Activated T-helper 1 cell treated with anti-CD3 and anti-CD28 coated beads, Interleukin-2, amount 50 U/mL, for 16 hours (primary cell): ENCODE data around the gene LRRC4C.
"Not testable (repeated sequence)": the region's sequence is repeated elsewhere in the genome, so short reads cannot be mapped to it uniquely, and the experiment has no call there.

Experiments
- DNase-seq, 2 donors: peaks; one replicate each; pipeline ENCODE4 v3.0.0-alpha.2; 2020; ENCODE audit warnings: low read depth in 1 of 2, low spot score in 1 of 2

The LRRC4C gene

GRCh38 chr11:40255457-40255856, 1204.0 kb downstream of the LRRC4C start:
- DNase-seq = no peak

GRCh38 chr11:40253166-40253565, 1206.3 kb downstream of the LRRC4C start:
- no peak for DNase-seq

- no peak for DNase-seq
Measured at GRCh38 chr11:40252236-40252635, 1207.2 kb downstream of the LRRC4C start.

- DNase-seq = no peak
Measured at GRCh38 chr11:40246983-40247382, 1212.5 kb downstream of the LRRC4C start.

GRCh38 chr11:40241524-40242051, 1217.9 kb downstream of the LRRC4C start:
- DNase-seq = no peak

GRCh38 chr11:40240284-40240683, 1219.2 kb downstream of the LRRC4C start:
- DNase-seq = no peak

GRCh38 chr11:40236526-40236925, 1222.9 kb downstream of the LRRC4C start:
- no peak for DNase-seq

GRCh38 chr11:40235841-40236240, 1223.6 kb downstream of the LRRC4C start:
- DNase-seq = no peak

- no peak for DNase-seq
Measured at GRCh38 chr11:40230821-40231220, 1228.6 kb downstream of the LRRC4C start.

- no peak for DNase-seq
Measured at GRCh38 chr11:40228662-40229061, 1230.8 kb downstream of the LRRC4C start.

GRCh38 chr11:40227730-40228129, 1231.7 kb downstream of the LRRC4C start:
- no peak for DNase-seq

GRCh38 chr11:40226654-40227053, 1232.8 kb downstream of the LRRC4C start:
- DNase-seq = no peak

- no peak for DNase-seq
Measured at GRCh38 chr11:40223596-40224330, 1235.7 kb downstream of the LRRC4C start.

GRCh38 chr11:40219401-40219800, 1240.1 kb downstream of the LRRC4C start:
- no peak for DNase-seq

GRCh38 chr11:40215556-40215955, 1243.9 kb downstream of the LRRC4C start:
- no peak for DNase-seq

- DNase-seq = no peak
Measured at GRCh38 chr11:40207416-40207815, 1252.0 kb downstream of the LRRC4C start.

- no peak for DNase-seq
Measured at GRCh38 chr11:40204228-40204627, 1255.2 kb downstream of the LRRC4C start.

- DNase-seq = no peak
Measured at GRCh38 chr11:40203606-40204005, 1255.8 kb downstream of the LRRC4C start.

GRCh38 chr11:40202589-40203270, 1256.7 kb downstream of the LRRC4C start:
- no peak for DNase-seq

- DNase-seq = not testable (repeated sequence)
Measured at GRCh38 chr11:40192590-40192989, 1266.9 kb downstream of the LRRC4C start.

GRCh38 chr11:40190294-40190693, 1269.2 kb downstream of the LRRC4C start:
- no peak for DNase-seq

GRCh38 chr11:40188848-40189247, 1270.6 kb downstream of the LRRC4C start:
- DNase-seq = no peak
